GM23338 (cell line): Measurements from ENCODE around the gene C2CD3. TPM values are rescaled to one million over a fixed set of nuclear protein-coding genes. Genes with fewer than 3 reads are reported as not detected.

Experiments
- ATAC-seq: fragments of 200-7000 bp; cut with Tn5 transposase; 3 replicates; pipeline ENCODE4 v1.9.1; 2020
- DNase-seq: peaks from one replicate; pipeline ENCODE4 v3.0.0-alpha.2; 2015; ENCODE audit warnings: low spot score
- H2AFZ ChIP-seq: fragments of 200-600 bp; sonication (generic); 2 replicates; pipeline ENCODE4 v1.8.0; 2016; ENCODE audit warnings: antibody characterized with exemption, mild to moderate bottlenecking, moderate library complexity
- H3F3A ChIP-seq: fragments of 200-600 bp; sonication (generic); replicated peaks from 2 replicates; pipeline ENCODE4 v1.8.0; 2017; ENCODE audit warnings: antibody characterized with exemption, mixed run types, low read depth
- H3K27ac ChIP-seq: fragments of 200-600 bp; sonication (generic); 2 replicates; pipeline ENCODE4 v1.6.1; 2016; ENCODE audit warnings: low read depth
- H3K27me3 ChIP-seq: fragments of 200-600 bp; sonication (generic); 2 replicates; pipeline ENCODE4 v1.8.0; 2016; ENCODE audit warnings: mild to moderate bottlenecking, mixed run types, moderate library complexity; ENCODE audit not compliant: insufficient read depth
- H3K36me3 ChIP-seq: fragments of 200-600 bp; sonication (generic); 2 replicates; pipeline ENCODE4 v1.8.0; 2016; ENCODE audit warnings: mild to moderate bottlenecking; ENCODE audit not compliant: insufficient read depth
- H3K4me1 ChIP-seq: fragments of 200-600 bp; sonication (generic); 2 replicates; pipeline ENCODE4 v1.8.0; 2016; ENCODE audit warnings: mild to moderate bottlenecking, moderate library complexity; ENCODE audit not compliant: insufficient read depth
- H3K4me2 ChIP-seq: fragments of 200-600 bp; sonication (generic); 2 replicates; pipeline ENCODE4 v1.7.1; 2017; ENCODE audit warnings: mixed run types
- H3K4me3 ChIP-seq: fragments of 200-600 bp; sonication (generic); 2 replicates; pipeline ENCODE4 v1.6.1; 2016; ENCODE audit warnings: mixed run types
- H3K79me2 ChIP-seq: fragments of 200-600 bp; sonication (generic); replicated peaks from 2 replicates; pipeline ENCODE4 v1.8.0; 2017; ENCODE audit warnings: mild to moderate bottlenecking; ENCODE audit not compliant: insufficient read depth
- H3K9me2 ChIP-seq: fragments of 200-600 bp; sonication (generic); 2 replicates; pipeline ENCODE4 v1.8.0; 2017; ENCODE audit not compliant: insufficient read depth
- H4K20me1 ChIP-seq: fragments of 200-600 bp; sonication (generic); replicated peaks from 2 replicates; pipeline ENCODE4 v1.8.0; 2017; ENCODE audit warnings: mild to moderate bottlenecking; ENCODE audit not compliant: insufficient read depth
- H3K27ac Mint-ChIP-seq: 2 replicates; pipeline ENCODE4 v1.8.0; 2020; ENCODE audit warnings: inconsistent platforms, mild to moderate bottlenecking, moderate library complexity, mixed read lengths
- H3K27me3 Mint-ChIP-seq: 3 replicates; pipeline ENCODE4 v1.8.0; 2022; ENCODE audit warnings: low read depth, mild to moderate bottlenecking, moderate library complexity, mixed read lengths, inconsistent platforms; ENCODE audit not compliant: insufficient read depth, poor library complexity
- H3K36me3 Mint-ChIP-seq: 3 replicates; pipeline ENCODE4 v1.8.0; 2021; ENCODE audit warnings: low read depth, mild to moderate bottlenecking, inconsistent platforms, moderate library complexity, mixed read lengths
- H3K4me1 Mint-ChIP-seq: 3 replicates; pipeline ENCODE4 v1.8.0; 2020; ENCODE audit warnings: mild to moderate bottlenecking, inconsistent platforms, mixed read lengths
- H3K4me3 Mint-ChIP-seq: 3 replicates; pipeline ENCODE4 v1.8.0; 2021; ENCODE audit warnings: moderate library complexity, mild to moderate bottlenecking, inconsistent platforms, mixed read lengths
- H3K9me3 Mint-ChIP-seq: 3 replicates; pipeline ENCODE4 v1.8.0; 2020; ENCODE audit warnings: moderate library complexity, mild to moderate bottlenecking, inconsistent platforms, mixed read lengths
- CREB1 ChIP-seq: fragments of 250-450 bp; sonication (Bioruptor Pico); IDR thresholded peaks from 2 replicates; pipeline ENCODE4 v1.5.0; 2020; ENCODE audit warnings: low read depth, mild to moderate bottlenecking, moderate library complexity
- CTCF ChIP-seq, 2 experiments: fragments of 200-600 bp in 1 of 2; sonication (generic) in 1 of 2; conservative IDR thresholded peaks; 2 replicates each; pipeline versions ENCODE4 v1.5.1 to v1.6.1; 2016 to 2017; ENCODE audit warnings: antibody characterized with exemption in 2 of 2, low read depth in 2 of 2, mild to moderate bottlenecking in 2 of 2, moderate library complexity in 1 of 2
- ETS1 ChIP-seq: IDR thresholded peaks from 2 replicates; pipeline ENCODE4 v1.6.1; 2016; ENCODE audit warnings: antibody characterized with exemption
- EZH2 ChIP-seq: fragments of 200-600 bp; sonication (generic); IDR thresholded peaks from one replicate; pipeline ENCODE4 v1.8.0; 2017; ENCODE audit warnings: antibody characterized with exemption, mild to moderate bottlenecking, low read depth; ENCODE audit not compliant: unreplicated experiment
- EZH2phosphoT487 ChIP-seq: fragments of 200-600 bp; sonication (generic); IDR thresholded peaks from one replicate; pipeline ENCODE4 v1.8.1; 2018; ENCODE audit warnings: antibody characterized with exemption; ENCODE audit not compliant: unreplicated experiment
- JUNB ChIP-seq: IDR thresholded peaks from one replicate; pipeline ENCODE4 v1.6.1; 2016; ENCODE audit warnings: antibody characterized with exemption; ENCODE audit not compliant: unreplicated experiment
- NANOG ChIP-seq: IDR thresholded peaks from 2 replicates; pipeline ENCODE4 v1.6.1; 2016; ENCODE audit warnings: antibody characterized with exemption, borderline replicate concordance
- POLR2AphosphoS5 ChIP-seq: IDR thresholded peaks from 2 replicates; pipeline ENCODE4 v1.6.1; 2016; ENCODE audit warnings: antibody characterized with exemption, low read depth
- REST ChIP-seq: IDR thresholded peaks from one replicate; pipeline ENCODE4 v1.6.1; 2018; ENCODE audit warnings: antibody characterized with exemption; ENCODE audit not compliant: unreplicated experiment
- STAT1 ChIP-seq: IDR thresholded peaks from one replicate; pipeline ENCODE4 v1.6.1; 2016; ENCODE audit warnings: antibody characterized with exemption; ENCODE audit not compliant: unreplicated experiment
- ZNF114 ChIP-seq: fragments of 250-450 bp; sonication (Bioruptor Pico); IDR thresholded peaks from 2 replicates; pipeline ENCODE4 v1.5.0; 2020; ENCODE audit warnings: mild to moderate bottlenecking, moderate library complexity
- ZNF331 ChIP-seq: fragments of 250-450 bp; sonication (Bioruptor Pico); IDR thresholded peaks from 2 replicates; pipeline ENCODE4 v1.5.0; 2020; ENCODE audit warnings: low read depth, mild to moderate bottlenecking, moderate library complexity
- ZNF462 ChIP-seq: fragments of 250-450 bp; sonication (Bioruptor Pico); IDR thresholded peaks from 2 replicates; pipeline ENCODE4 v1.5.0; 2020; ENCODE audit warnings: mild to moderate bottlenecking, moderate library complexity
- polyA plus RNA-seq: library from polyadenylated mRNA; unstranded; fragments of >200 nt; fragmentation: Nextera tagmentation; extraction: Ambion mirVana; gene quantifications from 2 replicates; pipeline ENCODE4 v1.2.1, GENCODE V29; 2016
- total RNA-seq: library from RNA; depleted of rRNA; stranded (reverse); fragments of >200 nt; shearing (Covaris generic); gene quantifications from 2 replicates; pipeline ENCODE4 v1.2.3, GENCODE V29; 2014

Gene C2CD3
- total and polyA plus RNA-seq, 2 experiments from 2014 or later: 15.5 to 29.5 TPM

- H3F3A ChIP-seq: no peaks in the 10 kb centered on the region
Measured at GRCh38 chr11:74007691-74008372, 163.0 kb downstream of the C2CD3 start.

More at GRCh38 chr11:74007691-74008372, 163.0 kb downstream of the C2CD3 start:
- Histone ChIP-seq H3K4me1 (0 out of 2 replicates have a peak, but pooled peaks cover 5% of the 10 kb centered on the region), H3K4me2 (no peak overlapping the region), H2AFZ (no peak overlapping the region), H3K9me2 (no peaks in the 10 kb centered on the region), H3K27me3 (no peaks in the 10 kb centered on the region), H3K27ac (no peak overlapping the region), H3K79me2 (no peaks in the 10 kb centered on the region), H3K4me3 (no peak overlapping the region), H3K36me3 (no peaks in the 10 kb centered on the region), H4K20me1 (no peaks in the 10 kb centered on the region)
- DNase-seq: no peak
- H3K9me3 Mint-ChIP-seq: no peaks in the 10 kb centered on the region
- no peak for ATAC-seq
- no peak for TF ChIP-seq CREB1
- TF ChIP-seq ZNF331 (CRISPR knock-in tag): no peak
- no peak for TF ChIP-seq EZH2
- no peak for TF ChIP-seq REST
- no peak for TF ChIP-seq ZNF462 (CRISPR knock-in tag)
- TF ChIP-seq EZH2phosphoT487: no peak
- TF ChIP-seq NANOG: no peak
- TF ChIP-seq CTCF (conservative IDR thresholded peaks at IDR 0.05; ENCODE audit: low read depth in 2 of 2): no peak
- TF ChIP-seq JUNB: no peak
- no peak for TF ChIP-seq ZNF114
- TF ChIP-seq STAT1: no peak
- no peak for TF ChIP-seq ETS1
- no peak for TF ChIP-seq POLR2AphosphoS5
- no peak overlapping the region for H3K4me3 Mint-ChIP-seq
- no peak overlapping the region for H3K27ac Mint-ChIP-seq
- peaks cover 17% of the 10 kb centered on the region for H3K4me1 Mint-ChIP-seq
- peaks cover 11% of the 10 kb centered on the region for H3K27me3 Mint-ChIP-seq
- peaks cover 3% of the 10 kb centered on the region; the same call in 2 of the 3 replicates for H3K36me3 Mint-ChIP-seq
